K562 (cell line): ENCODE results near the gene IFNGR1. TPM values are rescaled to one million over a fixed set of nuclear protein-coding genes. Genes with fewer than 3 reads are reported as not detected.
A peak's percentile ranks its signal among the peaks of the same experiment; 100 is the strongest.

Source experiments
- ATAC-seq: fragments of 200-7000 bp; cut with Tn5 transposase; 3 replicates; pipeline ENCODE4 v1.9.1; 2020; ENCODE audit warnings: moderate library complexity
- BruUV-seq: library from RNA; stranded (reverse); fragments of 400-500 nt; replicated peaks from 2 replicates; lab custom pipeline; 2021; lab: Mats Ljungman, UMichigan
- CTCF ChIA-PET: fragments of 300-600 bp; formaldehyde crosslinking; extraction: SDS; loops from one replicate; lab custom pipeline; 2021; ENCODE audit warnings: low intra/inter-chr PET ratio; lab: Yijun Ruan, JAX
- POLR2A ChIA-PET: fragments of 300-600, 350-650 bp; sonication (Branson Sonifier 250); formaldehyde crosslinking; extraction: SDS; loops from one replicate; lab custom pipeline; 2021; ENCODE audit warnings: antibody characterized with exemption, inconsistent platforms; lab: Yijun Ruan, JAX
- DNase-seq, 4 experiments: peaks; one replicate each; pipeline versions ENCODE4 v3.0.0 to v3.0.0-alpha.2; 2011 to 2018; ENCODE audit warnings: low spot score in 3 of 4, mixed read lengths in 3 of 4; ENCODE audit errors: extremely low read depth in 1 of 4
- FAIRE-seq: peaks from 2 replicates; lab custom pipeline; 2011; peaks lifted over from hg19 to GRCh38; lab: Jason Lieb, UNC
- H2AFZ ChIP-seq: 2 replicates; pipeline ENCODE4 v1.6.0; 2011; ENCODE audit warnings: low read depth, low read length, control low read depth, inconsistent platforms
- H3K27ac ChIP-seq: fragments of 200-600 bp; 3 replicates; pipeline ENCODE4 v1.8.0; 2011; ENCODE audit warnings: low read depth, mild to moderate bottlenecking, control low read depth, inconsistent platforms, low read length, moderate library complexity, mixed read lengths; ENCODE audit errors: extremely low read depth
- H3K27me3 ChIP-seq, 2 experiments: fragments of 300-600 bp in 1 of 2; 2 replicates in 1 of 2; 3 replicates in 1 of 2; pipeline versions ENCODE4 v1.6.0 to v1.8.0; 2011; ENCODE audit warnings: inconsistent platforms in 2 of 2, low read length in 2 of 2, mild to moderate bottlenecking in 1 of 2, mixed read lengths in 1 of 2, moderate library complexity in 1 of 2; ENCODE audit not compliant: control insufficient read depth in 2 of 2, insufficient read depth in 2 of 2
- H3K36me3 ChIP-seq: fragments of 300-600 bp; 3 replicates; pipeline ENCODE4 v1.8.0; 2011; ENCODE audit warnings: mild to moderate bottlenecking, low read length, inconsistent platforms; ENCODE audit not compliant: control insufficient read depth, insufficient read depth
- H3K4me1 ChIP-seq, 2 experiments: fragments of 200-600 bp in 1 of 2; replicated peaks in 1 of 2; 2 replicates in 1 of 2; 3 replicates in 1 of 2; pipeline versions ENCODE4 v1.5.1 to v1.8.0; 2011; ENCODE audit warnings: inconsistent platforms in 2 of 2, low read length in 2 of 2, mild to moderate bottlenecking in 1 of 2, mixed read lengths in 1 of 2, moderate library complexity in 1 of 2; ENCODE audit not compliant: control insufficient read depth in 2 of 2, insufficient read depth in 2 of 2
- H3K4me2 ChIP-seq: 2 replicates; pipeline ENCODE4 v1.6.1; 2011; ENCODE audit warnings: low read length, control low read depth, inconsistent platforms, mixed read lengths; ENCODE audit not compliant: insufficient read depth
- H3K4me3 ChIP-seq: fragments of 200-600 bp; sonication (generic), shearing (Covaris generic); 2 replicates; pipeline ENCODE4 v1.5.1; 2016; ENCODE audit warnings: control low read depth, inconsistent platforms
- H3K79me2 ChIP-seq: fragments of 200-600 bp; 3 replicates; pipeline ENCODE4 v1.8.0; 2011; ENCODE audit warnings: low read length, inconsistent platforms; ENCODE audit not compliant: control insufficient read depth, insufficient read depth
- H3K9ac ChIP-seq, 2 experiments: 2 replicates each; pipeline versions ENCODE4 v1.6.0 to v1.6.1; 2011; ENCODE audit warnings: low read depth in 2 of 2, low read length in 2 of 2, control low read depth in 1 of 2, inconsistent platforms in 1 of 2, mild to moderate bottlenecking in 1 of 2, mixed read lengths in 1 of 2; ENCODE audit not compliant: insufficient read depth in 1 of 2
- H3K9me1 ChIP-seq: one replicate; pipeline ENCODE4 v1.6.0; 2011; ENCODE audit warnings: inconsistent platforms, mild to moderate bottlenecking, low read length, moderate library complexity; ENCODE audit not compliant: control insufficient read depth, insufficient read depth
- H3K9me3 ChIP-seq: replicated peaks from 2 replicates; pipeline ENCODE4 v1.5.1; 2011; ENCODE audit warnings: low read depth, low read length, inconsistent platforms; ENCODE audit not compliant: control insufficient read depth, insufficient read depth
- H4K20me1 ChIP-seq: replicated peaks from 2 replicates; pipeline ENCODE4 v1.6.1; 2011; ENCODE audit warnings: low read length, inconsistent platforms, mixed read lengths; ENCODE audit not compliant: control insufficient read depth, insufficient read depth
- BRD9 ChIP-seq: fragments of 450-650 bp; IDR thresholded peaks from 2 replicates; pipeline ENCODE4 v1.6.1; 2018; ENCODE audit warnings: low read depth; ENCODE audit not compliant: partially characterized antibody
- CSDE1 ChIP-seq, 2 experiments: fragments of 450-650 bp; IDR thresholded peaks; 2 replicates each; pipeline ENCODE4 v1.6.1; 2016; ENCODE audit warnings: mild to moderate bottlenecking in 1 of 2
- ETV6 ChIP-seq, 3 experiments: fragments of 150-350 bp in 1 of 3; sonication (generic) in 1 of 3; formaldehyde crosslinking in 1 of 3; IDR thresholded peaks; 2 replicates each; pipeline versions ENCODE4 v1.6.1 to v1.8.0; 2014 to 2022; ENCODE audit warnings: borderline replicate concordance in 2 of 3, low read depth in 2 of 3, antibody characterized with exemption in 1 of 3, low read length in 1 of 3, mild to moderate bottlenecking in 1 of 3, missing genetic modification reagents in 1 of 3
- NFE2L1 ChIP-seq: fragments of 450-650 bp; IDR thresholded peaks from 2 replicates; pipeline ENCODE4 v1.6.1; 2016; ENCODE audit warnings: missing genetic modification characterization, low read depth, mild to moderate bottlenecking, missing compliant biosample characterization, moderate library complexity, borderline replicate concordance
- NFIX ChIP-seq: fragments of 250-450 bp; sonication (Bioruptor Pico); IDR thresholded peaks from 2 replicates; pipeline ENCODE4 v1.4.0; 2020; ENCODE audit warnings: low read depth, mild to moderate bottlenecking, moderate library complexity
- PCBP1 ChIP-seq: fragments of 200-400 bp; formaldehyde crosslinking; IDR thresholded peaks from 2 replicates; pipeline ENCODE4 v1.6.1; 2018; ENCODE audit warnings: mild to moderate bottlenecking, low read depth, low read length; ENCODE audit not compliant: poor library complexity, severe bottlenecking
- ZC3H8 ChIP-seq: fragments of 450-650 bp; IDR thresholded peaks from 2 replicates; pipeline ENCODE4 v1.6.1; 2017
- WGBS: fragments of 100-300 bp; shearing (Covaris generic); methylation state at CpG from one replicate; pipeline ENCODE4 v1.1.6; 2016; ENCODE audit warnings: low coverage, mixed read lengths; ENCODE audit not compliant: insufficient coverage; ENCODE audit errors: missing lambda C conversion rate; 5-methylcytosine and 5-hydroxymethylcytosine counted together
- in situ Hi-C: fragments of 300-500 bp; cut with MboI; formaldehyde crosslinking; loops from 4 replicates; pipeline ENCODE4 v1.15.0; 2018; ENCODE audit warnings: inconsistent platforms, mixed read lengths
- intact Hi-C: fragments of 100-400 bp; cut with micrococcal nuclease; formaldehyde crosslinking; loops from 2 replicates; pipeline ENCODE4 v1.14.2; 2022
- polyA plus RNA-seq, 8 experiments: library from polyadenylated mRNA; depleted of rRNA in 4 of 8; stranded (reverse) in 5 of 8; unstranded in 3 of 8; fragments of >200 nt; fragmentation: Nextera tagmentation in 2 of 8; fragmentation: Illumina TruSeq in 1 of 8; extraction: Ambion mirVana in 2 of 8; extraction: Trizol in 1 of 8; gene quantifications; 2 replicates each; pipeline versions ENCODE4 v1.2.1 to v1.2.3, GENCODE V29; 2011 to 2014; ENCODE audit warnings: inconsistent platforms in 1 of 8, missing spikeins in 1 of 8
- total RNA-seq, 7 experiments: library from RNA; depleted of rRNA in 6 of 7; stranded (reverse); fragments of >200 nt in 6 of 7; fragmentation: Illumina TruSeq in 2 of 7; extraction: Trizol in 2 of 7; gene quantifications; 2 replicates each; pipeline versions ENCODE4 v1.2.1 to v1.2.3, GENCODE V29; 2011 to 2021; ENCODE audit warnings: low replicate concordance in 1 of 7
- TF ChIP-seq, protein P1 (sequence below), 2 experiments: fragments of 450-650 bp; conservative IDR thresholded peaks; 2 replicates each; pipeline ENCODE4 v1.6.1; 2017; ENCODE audit warnings: mild to moderate bottlenecking in 2 of 2, moderate library complexity in 2 of 2

The IFNGR1 gene
- total and polyA plus RNA-seq, 9 of the 15 experiments (the other 6 are each of a cell fraction or from before 2014, with no cell fraction given) = 14.7 to 47.0 (median 26.7) TPM

DNA sequence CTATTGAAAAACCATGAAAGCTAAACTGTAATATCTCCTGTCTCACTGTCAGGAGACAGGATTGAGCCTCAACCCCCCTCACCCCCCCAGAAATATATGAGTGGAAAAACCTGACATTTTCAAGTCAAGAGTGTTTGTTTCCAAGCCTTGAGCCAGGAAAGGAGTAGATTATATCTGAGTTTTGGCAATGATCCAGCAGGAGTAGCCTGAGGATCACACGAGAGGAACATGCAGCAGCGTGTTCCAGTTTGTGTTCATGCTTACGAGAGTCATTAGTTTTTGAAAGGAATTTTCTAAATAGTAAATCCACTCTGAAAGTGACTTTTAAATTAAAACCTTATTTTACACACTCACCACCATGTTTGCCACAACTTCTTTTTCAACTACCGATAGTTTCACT lies 61.6 kb downstream of the IFNGR1 start (continued):
- TF ChIP-seq NFIX (CRISPR knock-in tag) (0 out of 2 replicates have a peak, but pooled peaks have one; percentile 48), NFE2L1 (tag) (no peak), ZC3H8 (no peak)
- TF ChIP-seq, protein P1, sequence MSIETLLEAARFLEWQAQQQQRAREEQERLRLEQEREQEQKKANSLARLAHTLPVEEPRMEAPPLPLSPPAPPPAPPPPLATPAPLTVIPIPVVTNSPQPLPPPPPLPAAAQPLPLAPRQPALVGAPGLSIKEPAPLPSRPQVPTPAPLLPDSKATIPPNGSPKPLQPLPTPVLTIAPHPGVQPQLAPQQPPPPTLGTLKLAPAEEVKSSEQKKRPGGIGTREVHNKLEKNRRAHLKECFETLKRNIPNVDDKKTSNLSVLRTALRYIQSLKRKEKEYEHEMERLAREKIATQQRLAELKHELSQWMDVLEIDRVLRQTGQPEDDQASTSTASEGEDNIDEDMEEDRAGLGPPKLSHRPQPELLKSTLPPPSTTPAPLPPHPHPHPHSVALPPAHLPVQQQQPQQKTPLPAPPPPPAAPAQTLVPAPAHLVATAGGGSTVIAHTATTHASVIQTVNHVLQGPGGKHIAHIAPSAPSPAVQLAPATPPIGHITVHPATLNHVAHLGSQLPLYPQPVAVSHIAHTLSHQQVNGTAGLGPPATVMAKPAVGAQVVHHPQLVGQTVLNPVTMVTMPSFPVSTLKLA (conservative IDR thresholded peaks at IDR 0.05) = no peak
- TF ChIP-seq, all 486 proteins: peak for 11

DNA sequence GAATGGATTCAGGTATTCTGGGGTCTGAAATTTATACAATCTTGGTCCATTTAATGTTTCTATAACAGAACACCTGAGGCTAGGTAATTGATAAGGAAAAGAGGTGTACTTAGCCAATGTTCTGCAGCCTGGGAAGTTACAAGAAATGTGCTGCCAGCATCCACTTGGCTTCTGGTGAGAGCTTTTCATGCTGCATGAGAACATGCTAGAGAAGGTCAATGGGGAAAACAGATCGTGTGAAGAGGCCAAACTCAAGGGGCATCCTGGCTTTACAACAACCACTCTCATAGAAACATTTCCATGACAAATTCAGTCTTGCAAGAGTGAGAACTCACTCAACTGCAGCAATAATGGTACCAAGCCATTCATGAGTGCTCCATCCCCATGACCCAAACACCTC lies 62.5 kb downstream of the IFNGR1 start:
- Histone ChIP-seq H3K4me3 (no peak overlapping the region), H3K4me2 (no peak overlapping the region), H3K9ac (no peak overlapping the region), H3K27me3 (no peaks in the 10 kb centered on the region), H3K27ac (no peak overlapping the region), H3K36me3 (no peaks in the 10 kb centered on the region), H3K9me3 (no peaks in the 10 kb centered on the region), H2AFZ (no peak overlapping the region), H3K79me2 (no peaks in the 10 kb centered on the region), H3K9me1 (no peaks in the 10 kb centered on the region), H4K20me1 (no peaks in the 10 kb centered on the region), H3K4me1 (peaks cover 0 to 15% of the 10 kb centered on the region in 2 experiments; a peak in 3 of 5 replicates)
- no peak for ATAC-seq
- intact Hi-C loops (loop anchor here (2.0 kb wide), 1 partner anchor 158 kb away; no protein-coding TSS in a partner anchor), in situ Hi-C loops (no loop called here)
- no peak for DNase-seq
- no TSS peak for BruUV-seq
- 19% methylated on average over 1 of the region's 1 CpG for WGBS
- no peak for FAIRE-seq
- POLR2A ChIA-PET = no interaction called here
- CTCF ChIA-PET = no interaction called here
- TF ChIP-seq PCBP1 (no peak), ETV6 (IDR thresholded peaks at IDR 0.05; ENCODE audit: borderline replicate concordance in 1 of 2, low read depth in 2 of 2, low read length in 1 of 2) (no peak), ETV6 (CRISPR knock-in tag; IDR thresholded peaks at IDR 0.05; ENCODE audit: borderline replicate concordance) (no peak), BRD9 (no peak), CSDE1 (IDR thresholded peaks at IDR 0.05) (no peak)
